Activated naive CD4-positive, alpha-beta T cell treated with anti-CD3 and anti-CD28 coated beads, Interleukin-2, amount 50 U/mL, for 72 hours (primary cell): ENCODE data around the gene RBP2. TPM values are rescaled to one million over a fixed set of nuclear protein-coding genes. Genes with fewer than 3 reads are reported as not detected.

Source experiments
- ATAC-seq, 2 donors: fragments of 150-1000 bp; cut with Tn5 transposase; 2 replicates each; pipeline ENCODE4 v1.10.0; 2021; ENCODE audit warnings: mild to moderate bottlenecking in 2 of 2, moderate library complexity in 2 of 2
- DNase-seq, 2 donors: peaks; one replicate each; pipeline ENCODE4 v3.0.0; 2021 to 2022; ENCODE audit warnings: low spot score in 2 of 2
- H3K27ac Mint-ChIP-seq, 2 donors: one replicate each; pipeline ENCODE4 v1.8.0; 2022; ENCODE audit warnings: mild to moderate bottlenecking in 2 of 2, mixed read lengths in 2 of 2
- H3K36me3 Mint-ChIP-seq, 2 donors: one replicate each; pipeline ENCODE4 v1.8.0; 2022; ENCODE audit warnings: mixed read lengths in 2 of 2
- H3K9me3 Mint-ChIP-seq, 2 donors: one replicate each; pipeline ENCODE4 v1.8.0; 2022; ENCODE audit warnings: mixed read lengths in 2 of 2
- total RNA-seq, 2 donors: library from RNA; stranded (reverse); gene quantifications; one replicate each; pipeline ENCODE4 v1.2.3, GENCODE V29; 2022

Gene RBP2
- not detected for total RNA-seq

DNA sequence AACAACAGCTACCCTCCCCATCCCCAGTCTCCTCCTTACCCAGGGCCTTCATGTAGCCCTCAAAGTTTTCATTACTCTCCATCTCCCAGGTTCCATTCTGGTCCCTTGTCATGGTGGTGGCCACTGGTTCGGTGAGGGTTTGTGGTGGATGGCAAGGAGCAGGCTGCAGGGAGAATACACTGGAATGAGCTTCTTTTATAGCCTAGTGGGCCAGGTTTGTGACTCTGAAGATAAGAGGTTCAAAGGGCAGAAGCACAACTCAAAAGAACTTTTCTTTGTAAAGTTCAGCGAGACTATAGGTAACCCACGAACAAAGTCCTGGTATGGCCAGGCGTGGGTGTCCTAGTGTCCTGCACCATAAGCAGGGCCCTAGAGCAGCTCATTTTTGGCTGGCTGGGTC, at the start of gene RBP2:
Gene RBP2, minus strand, starts transcription at position 169 of the 400 bp plus-strand sequence. Its CDS starts 57 bp downstream, at position 112.
- DNase-seq, result no peak
- Mint-ChIP-seq H3K36me3 (no peaks in the 10 kb centered on the region), H3K27ac (no peak within 1 kb of the TSS), H3K9me3 (no peaks in the 10 kb centered on the region)
- no peak for ATAC-seq

DNA sequence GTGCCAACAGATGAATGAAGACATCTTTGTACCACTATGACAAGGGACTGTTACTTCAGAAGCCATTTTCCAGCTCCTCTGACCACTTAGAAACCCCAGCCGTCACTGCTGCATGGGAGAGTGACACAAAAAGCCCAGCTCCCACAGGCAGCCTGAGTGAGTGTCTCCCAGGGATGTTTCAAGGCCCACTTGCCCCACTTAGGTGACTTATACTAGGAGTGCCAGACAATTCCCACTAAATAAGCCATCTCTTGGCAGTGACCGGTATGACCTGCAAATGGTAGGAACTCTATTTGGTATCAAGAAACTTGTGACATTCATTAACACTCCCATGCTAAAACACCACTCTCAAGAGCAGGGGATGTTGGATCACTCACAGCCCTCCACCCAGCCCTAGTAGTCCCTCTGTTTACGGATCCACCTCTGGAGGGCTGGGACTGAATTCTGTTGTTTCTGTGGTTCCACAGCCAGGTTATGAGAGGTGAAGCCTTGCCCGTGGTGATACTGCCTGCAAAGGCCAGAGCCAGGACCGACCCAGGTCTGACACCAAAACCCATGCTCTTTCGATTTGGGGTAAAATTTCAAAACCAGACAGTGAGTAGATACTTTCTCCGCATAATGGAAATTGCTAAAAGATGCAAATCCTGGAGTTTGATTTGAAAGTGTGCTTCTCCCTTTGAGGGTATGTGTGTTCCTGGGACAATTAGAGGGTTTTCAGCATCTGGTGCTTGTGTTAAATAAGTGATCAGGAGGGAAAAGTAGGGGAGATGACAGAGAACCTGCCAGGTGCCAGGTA, 48.7 kb upstream of the RBP2 start:
- no peaks in the 10 kb centered on the region for H3K9me3 Mint-ChIP-seq
- H3K36me3 Mint-ChIP-seq, result no peaks in the 10 kb centered on the region
- peak in 1 of 2 donors; percentile 7 for DNase-seq
- no peak for ATAC-seq
- H3K27ac Mint-ChIP-seq, result no peak overlapping the region

DNA sequence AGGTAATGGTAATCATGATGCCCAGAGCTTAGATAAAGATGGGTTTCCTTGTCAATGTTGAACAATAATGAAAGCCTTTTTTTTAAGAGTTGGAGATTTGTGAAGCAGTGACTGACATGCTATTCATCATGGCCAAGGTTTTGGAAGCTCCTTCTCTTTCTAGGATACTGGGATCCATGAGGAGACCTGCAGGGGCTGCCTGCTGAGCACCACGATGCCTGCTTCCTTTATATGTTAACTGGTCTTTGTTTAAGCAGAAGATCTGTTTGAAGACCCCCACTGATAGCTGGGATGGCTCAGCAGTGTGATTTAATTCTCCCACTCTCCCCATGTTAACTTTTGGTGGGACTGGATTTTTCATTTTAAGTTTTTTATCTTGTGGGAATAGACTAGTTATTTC, 47.4 kb upstream of the RBP2 start:
- no peak for DNase-seq
- H3K9me3 Mint-ChIP-seq, result no peaks in the 10 kb centered on the region

DNA sequence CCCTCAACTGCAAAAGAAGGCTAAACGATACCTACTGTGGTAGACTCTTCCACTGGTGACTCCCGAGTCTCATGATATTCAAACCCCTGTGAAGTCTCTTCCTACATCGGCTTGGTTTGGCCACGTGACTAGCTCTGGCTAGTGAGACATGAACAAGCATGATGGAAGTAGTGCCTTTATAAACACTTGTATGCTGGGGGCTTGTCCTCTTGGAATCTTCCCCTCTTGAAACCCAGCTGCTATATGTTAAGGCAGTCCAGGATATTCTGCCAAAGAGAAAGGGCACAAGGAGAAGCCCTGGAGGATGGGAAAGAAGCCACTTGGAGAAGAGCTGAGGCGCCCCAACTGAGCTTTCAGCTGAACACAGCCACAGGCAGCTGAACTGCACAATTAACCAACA, 46.9 kb upstream of the RBP2 start:
- H3K36me3 Mint-ChIP-seq, result no peaks in the 10 kb centered on the region
- DNase-seq, result peak in 1 of 2 donors; percentile 6
- no peak for ATAC-seq
- no peaks in the 10 kb centered on the region for H3K9me3 Mint-ChIP-seq
- H3K27ac Mint-ChIP-seq, result no peak overlapping the region

More for the DNA sequence above, 47.4 kb upstream of the RBP2 start:
- Mint-ChIP-seq H3K36me3 (no peaks in the 10 kb centered on the region), H3K27ac (no peak overlapping the region)
- no peak for ATAC-seq

DNA sequence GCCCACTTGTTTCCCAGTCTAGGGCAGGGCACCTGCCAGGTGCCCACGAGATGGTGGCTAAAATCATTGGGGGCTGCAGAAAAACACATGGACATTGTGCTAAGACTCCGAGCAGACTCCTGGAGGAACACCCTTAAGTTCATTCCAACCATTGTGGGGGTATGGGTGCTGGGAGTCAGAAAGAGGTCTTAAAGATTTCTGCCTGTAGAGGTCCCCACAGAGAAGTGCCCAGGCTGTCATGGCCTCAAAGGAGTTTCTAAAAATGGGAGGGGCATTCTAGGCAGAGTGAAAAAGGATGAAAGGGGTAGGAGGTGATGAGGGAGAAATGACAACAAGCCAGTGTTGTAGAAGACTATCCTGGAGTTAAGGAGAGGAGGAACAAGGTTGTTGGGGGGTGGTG, 46.1 kb upstream of the RBP2 start:
- DNase-seq (no peak), ATAC-seq (no peak)
- Mint-ChIP-seq H3K27ac (no peak overlapping the region), H3K36me3 (no peaks in the 10 kb centered on the region), H3K9me3 (no peaks in the 10 kb centered on the region)

DNA sequence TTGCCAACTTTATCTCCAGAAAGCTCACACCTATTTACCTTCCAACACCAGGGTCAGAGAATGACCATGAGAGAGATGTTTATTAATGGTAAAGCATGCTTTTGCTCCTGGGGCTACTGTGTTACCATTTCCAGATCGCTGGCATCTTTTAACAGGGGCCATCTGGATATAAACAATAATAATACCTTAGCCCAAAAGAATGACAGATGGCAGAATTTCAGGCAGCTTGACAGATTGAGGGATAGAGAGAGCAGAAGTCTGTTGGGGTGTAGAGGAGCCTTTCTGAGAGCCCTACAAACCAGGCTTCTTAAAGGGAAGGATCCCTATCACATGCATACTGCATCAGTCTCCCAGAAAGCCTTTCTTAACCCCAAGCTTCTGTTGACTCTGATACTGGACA, 45.5 kb upstream of the RBP2 start:
- ATAC-seq, result no peak
- DNase-seq, result no peak
- no peaks in the 10 kb centered on the region for H3K9me3 Mint-ChIP-seq

DNA sequence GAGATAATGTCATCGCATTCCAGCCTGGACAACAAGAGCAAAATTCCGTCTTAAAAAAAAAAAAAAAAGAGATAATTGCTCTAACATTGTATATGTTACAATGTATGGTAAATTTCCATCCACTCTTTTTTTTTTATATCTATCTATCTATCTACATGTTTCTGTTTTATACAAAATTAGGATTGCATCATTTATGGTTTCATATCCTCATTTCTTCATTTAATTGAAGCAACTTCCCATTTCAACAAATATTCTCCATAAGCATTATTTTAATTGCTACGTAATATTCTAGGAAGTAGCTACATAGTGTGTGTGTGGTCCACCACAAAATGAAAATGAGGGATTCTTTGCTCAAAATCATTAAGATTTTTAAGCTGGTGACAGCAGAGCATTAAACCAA, 44.8 kb upstream of the RBP2 start:
- no peaks in the 10 kb centered on the region for H3K36me3 Mint-ChIP-seq
- H3K9me3 Mint-ChIP-seq, result no peaks in the 10 kb centered on the region
- no peak overlapping the region for H3K27ac Mint-ChIP-seq
- ATAC-seq (no peak), DNase-seq (no peak)

More for the DNA sequence above, 45.5 kb upstream of the RBP2 start:
- H3K36me3 Mint-ChIP-seq, result no peaks in the 10 kb centered on the region
- H3K27ac Mint-ChIP-seq, result no peak overlapping the region

DNA sequence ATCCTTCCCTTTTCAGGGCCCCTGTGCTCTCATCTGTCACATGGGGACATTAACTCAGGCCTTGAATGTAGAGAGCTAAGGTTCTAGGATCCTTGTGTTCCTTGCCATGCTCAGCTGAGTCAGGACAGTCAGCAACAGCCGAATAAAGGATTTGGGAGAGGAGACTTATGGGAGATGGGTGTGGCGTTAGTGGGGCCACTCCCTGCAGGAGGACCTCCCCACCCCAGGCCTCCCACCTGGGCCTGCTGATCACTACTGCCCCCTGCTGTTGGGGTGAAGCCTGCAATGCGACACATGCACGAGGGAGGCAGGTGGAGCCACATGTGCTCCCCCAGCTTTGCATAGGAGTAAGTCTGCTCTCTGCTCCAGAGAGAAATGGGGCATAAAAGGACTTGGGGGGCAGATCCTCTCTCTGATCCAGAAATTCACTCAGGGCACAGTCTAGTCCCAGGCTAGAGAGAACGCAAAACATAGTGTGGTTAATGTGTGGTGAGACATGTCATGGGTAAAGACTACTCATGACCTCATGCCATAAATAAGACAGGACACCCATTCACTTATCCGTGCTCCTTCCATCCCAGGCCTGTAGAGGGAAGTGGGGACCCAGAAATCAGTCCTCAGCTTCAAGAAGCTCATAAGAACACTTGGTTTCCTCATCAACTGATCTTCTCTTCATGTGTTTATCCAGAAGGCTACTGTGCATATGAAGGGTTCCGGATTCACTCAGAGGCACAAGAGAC, 43.9 kb upstream of the RBP2 start:
- ATAC-seq (peak in 1 of 2 donors; percentile 63), DNase-seq (peak; percentile 48 to 51)
- Mint-ChIP-seq H3K9me3 (no peaks in the 10 kb centered on the region), H3K36me3 (no peaks in the 10 kb centered on the region), H3K27ac (peak overlapping the region in 1 of 2 donors; percentile 22)

DNA sequence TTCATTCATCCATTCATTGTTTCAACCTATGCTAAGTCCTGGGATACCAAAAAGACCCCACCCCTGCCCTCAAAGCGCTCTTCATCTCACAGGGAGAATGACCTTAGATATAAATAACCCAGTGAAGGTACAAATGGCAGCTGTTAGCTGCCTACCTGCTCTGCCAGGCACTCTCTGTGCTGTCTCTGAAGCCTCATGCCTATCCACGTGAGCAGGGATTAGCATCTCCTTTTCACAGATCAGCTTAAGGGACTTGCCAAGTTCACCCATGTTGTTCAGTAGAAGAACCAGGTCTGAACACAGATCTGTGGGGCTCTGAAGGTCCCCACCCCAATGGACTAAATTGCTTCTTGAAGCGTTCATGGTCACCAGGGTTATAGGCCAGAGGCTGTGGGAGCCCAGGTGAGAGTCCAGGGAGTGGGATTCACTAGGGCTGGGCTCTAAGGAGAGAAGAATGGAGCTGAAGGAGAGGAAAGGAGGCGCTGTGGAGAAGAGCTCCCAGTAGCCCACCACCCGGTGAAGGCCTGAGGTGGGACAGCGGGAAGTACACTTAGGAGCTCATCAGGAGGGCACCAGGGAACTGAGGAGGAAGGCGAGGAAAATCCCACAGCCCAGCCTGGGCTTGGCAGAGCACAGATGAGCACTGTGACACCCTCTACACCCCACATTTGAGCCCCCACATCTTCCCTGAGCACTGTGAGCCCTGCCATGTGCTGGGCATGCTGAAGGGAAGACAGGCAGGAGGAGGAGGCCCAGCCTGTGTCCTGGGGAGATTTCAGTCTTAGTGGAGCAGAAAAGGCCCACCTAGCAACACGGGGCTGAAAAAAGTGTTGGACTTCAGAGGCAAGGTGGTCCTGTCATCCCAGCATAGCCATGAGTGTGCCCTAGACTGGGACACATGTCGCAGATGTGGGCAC, 42.9 kb upstream of the RBP2 start:
- ATAC-seq (no peak), DNase-seq (peak in 1 of 2 donors; percentile 14)
- H3K27ac Mint-ChIP-seq, result no peak overlapping the region
- no peaks in the 10 kb centered on the region for H3K9me3 Mint-ChIP-seq
- no peaks in the 10 kb centered on the region for H3K36me3 Mint-ChIP-seq

DNA sequence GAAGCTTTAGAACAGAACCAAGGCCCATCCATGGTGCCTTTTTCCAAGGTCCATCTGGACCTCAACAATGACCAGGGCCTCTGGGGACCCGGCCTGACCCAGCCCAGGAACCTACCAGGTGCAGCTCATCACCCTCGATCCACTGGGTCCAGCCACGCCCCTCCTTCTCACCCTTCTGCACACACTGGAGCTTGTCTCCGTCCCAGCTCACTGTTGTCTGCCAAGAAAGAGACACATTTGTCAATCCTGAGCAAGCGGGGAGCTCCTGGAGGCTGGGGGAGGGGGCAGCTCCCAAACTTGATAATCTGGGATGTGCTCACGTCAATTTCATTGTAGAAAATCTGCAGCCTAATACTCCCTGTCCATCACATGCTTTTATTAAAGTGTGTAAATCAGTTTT, 42.0 kb upstream of the RBP2 start:
- Mint-ChIP-seq H3K27ac (no peak overlapping the region), H3K36me3 (no peaks in the 10 kb centered on the region), H3K9me3 (no peaks in the 10 kb centered on the region)
- ATAC-seq, result no peak
- DNase-seq, result peak in 1 of 2 donors; percentile 3

DNA sequence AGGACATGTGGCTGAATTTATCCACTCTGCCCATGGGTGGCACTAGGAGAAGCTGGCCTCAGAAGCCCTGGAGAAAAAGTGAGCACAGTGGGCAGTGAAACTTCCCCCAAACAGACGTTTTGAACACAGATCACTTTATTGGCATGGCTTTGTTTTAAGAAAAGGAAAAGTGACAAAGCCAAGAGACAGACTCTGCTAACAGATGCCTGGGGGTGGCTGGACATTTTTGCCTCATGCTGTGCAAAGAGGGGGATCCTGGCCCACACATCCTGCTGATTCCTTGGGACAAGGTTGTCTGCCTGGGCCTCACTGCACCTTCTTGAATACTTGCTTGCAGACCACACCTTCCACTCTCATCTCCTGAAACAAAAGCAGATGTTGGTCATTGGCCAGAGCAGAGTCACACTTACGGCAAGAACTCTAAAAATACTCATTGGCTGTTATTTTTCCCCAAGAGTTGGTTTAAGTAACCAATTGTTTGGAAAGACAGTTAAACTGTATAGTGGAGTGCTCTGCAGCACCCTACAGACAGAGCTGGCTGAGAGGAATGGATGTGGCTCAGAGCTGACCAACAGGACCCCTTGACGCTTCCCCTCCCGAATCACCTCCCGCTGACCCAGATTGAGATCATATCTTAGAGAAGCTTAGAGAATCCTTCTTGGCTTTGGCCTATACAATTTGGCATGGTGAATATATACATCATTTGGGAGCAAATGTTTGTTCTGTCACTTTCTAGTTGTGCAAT, 41.2 kb upstream of the RBP2 start:
- ATAC-seq (no peak), DNase-seq (no peak)
- Mint-ChIP-seq H3K27ac (no peak overlapping the region), H3K36me3 (no peaks in the 10 kb centered on the region), H3K9me3 (no peaks in the 10 kb centered on the region)

DNA sequence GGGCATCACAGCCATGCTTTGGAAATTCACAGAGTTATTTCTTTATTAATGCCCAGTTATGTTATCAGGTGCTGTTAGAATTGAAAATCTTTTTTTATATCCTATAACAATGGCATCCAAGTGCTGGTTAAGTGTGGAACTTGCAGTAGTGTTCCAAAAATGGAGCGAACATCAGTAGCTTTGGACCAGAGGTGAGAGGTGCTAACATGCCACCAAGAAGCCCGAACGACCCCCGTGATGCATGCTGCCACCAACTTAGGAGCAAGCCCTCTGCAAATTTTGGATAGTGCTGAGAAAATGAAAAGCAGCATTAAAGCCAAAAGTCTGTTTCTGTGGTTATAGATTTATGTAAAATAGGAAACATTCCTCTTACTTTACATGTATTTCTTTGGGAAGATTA, 38.4 kb upstream of the RBP2 start:
- Mint-ChIP-seq H3K27ac (no peak overlapping the region), H3K9me3 (no peaks in the 10 kb centered on the region), H3K36me3 (no peaks in the 10 kb centered on the region)
- ATAC-seq (no peak), DNase-seq (no peak)

DNA sequence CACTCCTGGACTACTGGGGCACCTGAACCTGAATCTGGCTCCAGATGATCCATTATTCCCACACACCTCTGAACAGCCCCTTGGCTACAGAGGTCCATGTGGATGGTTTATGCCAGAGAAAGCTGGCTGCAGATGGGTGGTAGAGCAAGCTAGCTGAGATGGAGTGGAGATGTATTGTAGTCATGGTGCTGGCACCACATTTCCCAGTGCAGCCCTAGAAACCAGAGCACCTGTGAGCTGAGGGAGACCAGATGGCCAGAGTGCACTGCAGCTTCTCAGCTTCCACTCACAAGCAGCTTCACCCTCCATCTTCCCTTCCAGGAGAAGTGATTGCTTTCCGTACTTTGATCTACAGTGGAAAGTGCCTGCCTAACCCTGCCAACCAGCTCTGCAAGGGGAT, 33.3 kb upstream of the RBP2 start:
- DNase-seq, result no peak
- no peaks in the 10 kb centered on the region for H3K9me3 Mint-ChIP-seq
- ATAC-seq, result no peak
- H3K36me3 Mint-ChIP-seq, result no peaks in the 10 kb centered on the region
- H3K27ac Mint-ChIP-seq, result no peak overlapping the region

DNA sequence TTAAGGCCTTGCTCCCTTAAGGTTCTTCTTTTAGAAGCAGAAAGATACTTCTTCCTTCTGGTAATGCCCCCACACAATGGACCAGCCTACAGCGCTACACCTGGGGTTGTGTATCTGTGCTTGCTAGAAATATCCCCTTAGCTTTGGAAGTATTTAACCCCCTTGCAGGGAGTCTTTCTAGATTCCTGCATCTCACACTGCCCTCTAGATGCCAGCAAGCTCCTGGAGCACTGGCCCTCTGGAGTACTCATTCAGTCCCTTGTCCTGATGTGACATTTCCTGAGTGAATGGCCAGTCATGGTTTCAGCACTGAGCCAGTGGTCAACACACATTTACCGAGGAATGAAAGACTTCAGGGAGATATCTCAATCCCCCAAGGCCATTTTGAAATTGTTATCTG, 30.4 kb upstream of the RBP2 start:
- no peaks in the 10 kb centered on the region for H3K9me3 Mint-ChIP-seq
- no peak overlapping the region for H3K27ac Mint-ChIP-seq
- no peaks in the 10 kb centered on the region for H3K36me3 Mint-ChIP-seq
- ATAC-seq, result no peak
- DNase-seq, result no peak

DNA sequence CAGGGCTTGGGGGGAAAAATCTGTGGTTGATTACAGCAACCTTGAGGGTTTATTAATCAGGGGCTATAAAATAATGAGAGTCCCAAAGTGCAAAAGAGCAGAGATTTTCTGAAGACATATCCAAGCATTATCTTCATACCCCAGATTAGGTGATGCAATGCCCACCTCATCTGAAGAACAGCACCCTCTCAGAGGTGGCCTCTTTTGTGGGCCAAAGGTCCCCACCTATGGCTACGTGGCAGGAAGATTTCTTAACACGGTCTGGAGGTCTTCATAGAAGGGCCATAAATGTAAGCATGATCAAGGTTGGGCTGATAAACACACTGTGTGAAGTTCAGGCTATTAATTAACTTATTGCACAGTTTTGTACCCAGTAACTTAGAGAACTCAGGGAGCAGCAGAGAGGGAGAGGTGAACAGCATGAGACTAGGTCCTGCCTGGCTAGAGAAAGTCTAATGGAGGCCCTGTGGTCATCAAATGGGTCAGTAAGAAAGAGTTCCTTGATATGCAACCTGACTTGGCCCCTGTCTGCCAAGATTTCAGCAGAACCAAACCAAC, 29.6 kb upstream of the RBP2 start:
- DNase-seq (no peak), ATAC-seq (no peak)
- no peaks in the 10 kb centered on the region for H3K9me3 Mint-ChIP-seq
- no peak overlapping the region for H3K27ac Mint-ChIP-seq
- H3K36me3 Mint-ChIP-seq, result no peaks in the 10 kb centered on the region

DNA sequence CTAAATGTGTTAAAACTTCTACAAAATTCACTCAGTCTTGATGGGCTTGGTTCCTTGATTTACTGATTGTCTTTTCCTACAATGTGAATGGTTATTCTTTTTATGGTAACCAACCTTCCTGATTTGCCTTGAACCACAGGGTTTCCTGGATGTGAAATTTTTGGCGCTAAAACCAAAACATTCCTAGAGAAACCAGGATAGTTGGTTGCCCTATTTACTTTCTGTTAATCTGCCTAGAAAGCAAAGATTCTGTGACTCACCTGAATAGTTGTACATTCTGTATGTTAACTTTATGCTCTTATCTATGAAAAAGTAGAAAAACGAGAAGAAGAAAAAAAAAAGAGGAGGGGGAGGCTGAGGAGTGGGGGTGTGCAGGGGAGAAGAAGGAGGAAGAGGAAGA, 23.2 kb upstream of the RBP2 start:
- ATAC-seq, result no peak
- DNase-seq, result no peak
- Mint-ChIP-seq H3K36me3 (peaks cover under 1 to 13% of the 10 kb centered on the region in 2 donors), H3K27ac (no peak overlapping the region), H3K9me3 (peaks cover 0 to 4% of the 10 kb centered on the region in 2 donors)
